Stimulated activated CD4-positive, alpha-beta T cell treated with anti-CD3 and anti-CD28 coated beads, Interleukin-15, amount 100 ng/mL, for 24 hours (primary cell): ENCODE data around the gene BTBD8.
A peak's percentile ranks its signal among the peaks of the same experiment; 100 is the strongest.

Experiments
- DNase-seq: peaks from one replicate; pipeline ENCODE4 v3.0.0-alpha.2; 2020

Gene BTBD8

GRCh38 chr1:92094595-92094994 lies 14.4 kb downstream of the BTBD8 start:
- DNase-seq: no peak

DNA sequence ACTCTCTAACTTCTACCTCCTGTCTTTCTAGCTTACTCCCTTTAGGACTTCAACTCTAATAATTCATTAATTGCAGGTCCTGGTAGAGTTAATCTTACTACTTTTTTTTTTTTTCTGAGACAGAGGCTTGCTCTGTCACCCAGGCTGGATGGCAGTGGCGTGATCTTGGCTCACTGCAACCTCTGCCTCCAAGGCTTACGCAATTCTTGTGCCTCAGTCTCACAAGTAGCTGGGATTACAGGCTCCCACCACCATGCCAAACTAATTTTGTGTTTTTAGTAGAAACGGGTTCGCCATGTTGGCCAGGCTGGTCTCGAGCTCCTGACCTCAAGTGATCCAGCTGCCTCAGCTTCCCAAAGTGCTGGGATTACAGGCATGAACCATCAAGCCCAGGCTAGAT lies 15.7 kb downstream of the BTBD8 start:
- no peak for DNase-seq

DNA sequence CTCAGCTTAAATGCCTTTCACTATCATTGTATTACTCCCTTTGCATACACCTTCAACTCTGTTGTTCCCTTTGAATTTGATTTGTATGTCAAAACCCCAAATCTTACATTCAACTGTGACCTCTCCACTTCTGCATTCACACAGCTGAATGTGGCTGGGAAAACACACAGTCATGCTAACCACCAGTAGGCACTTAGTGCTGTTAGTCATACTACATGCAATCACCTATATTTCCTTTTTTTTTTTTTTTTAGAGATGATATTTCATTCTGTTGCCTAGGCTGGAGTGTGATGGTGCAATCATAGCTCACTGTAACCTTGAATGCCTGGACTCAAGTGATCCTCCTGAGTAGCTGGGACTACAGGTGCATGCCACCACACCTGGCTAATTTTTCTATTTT lies 16.2 kb downstream of the BTBD8 start:
- peak; percentile 11 for DNase-seq

- DNase-seq: no peak
Observed at GRCh38 chr1:92105546-92106081, 25.5 kb downstream of the BTBD8 start.

DNA sequence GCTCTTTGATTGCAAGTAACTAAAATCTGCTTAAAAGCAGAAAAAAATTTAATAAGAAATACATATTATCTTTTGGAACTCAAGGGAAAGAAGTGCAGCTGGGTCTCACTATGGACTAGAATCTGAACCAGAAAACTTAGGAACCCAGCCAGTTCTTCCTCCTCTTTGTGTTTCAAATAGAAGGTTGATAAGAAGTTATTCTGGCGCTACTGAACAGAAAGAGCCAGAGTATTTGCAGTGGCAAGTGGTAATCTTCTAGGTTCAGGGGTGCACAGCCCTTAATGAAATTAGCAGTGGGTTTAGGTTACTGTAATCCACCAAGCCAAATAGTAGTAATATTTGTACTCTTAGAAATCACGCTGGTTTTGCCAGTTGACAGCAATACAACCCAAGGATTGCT lies 28.5 kb downstream of the BTBD8 start:
- DNase-seq: no peak

DNA sequence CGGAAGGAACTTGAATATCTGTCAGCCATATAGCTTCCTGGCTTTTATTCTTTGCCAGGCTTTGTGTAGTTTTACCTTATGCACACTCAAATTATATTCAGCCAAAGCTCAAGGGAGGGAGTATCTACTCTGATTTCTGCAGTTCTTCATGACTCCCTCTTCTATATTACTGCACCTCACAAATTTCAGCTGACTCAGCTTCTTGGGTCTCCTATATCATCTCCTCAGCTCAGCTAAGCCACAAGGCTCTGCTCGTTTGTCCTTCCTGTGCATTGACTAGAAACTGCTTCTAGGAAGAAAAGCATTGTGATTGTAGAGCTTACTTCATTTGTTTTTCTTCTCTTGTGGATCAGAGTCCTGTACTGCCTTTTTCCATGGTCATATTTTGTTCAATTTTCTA lies 37.4 kb downstream of the BTBD8 start:
- DNase-seq: no peak

- DNase-seq: no peak
Observed at GRCh38 chr1:92118826-92119225, 38.7 kb downstream of the BTBD8 start.

DNA sequence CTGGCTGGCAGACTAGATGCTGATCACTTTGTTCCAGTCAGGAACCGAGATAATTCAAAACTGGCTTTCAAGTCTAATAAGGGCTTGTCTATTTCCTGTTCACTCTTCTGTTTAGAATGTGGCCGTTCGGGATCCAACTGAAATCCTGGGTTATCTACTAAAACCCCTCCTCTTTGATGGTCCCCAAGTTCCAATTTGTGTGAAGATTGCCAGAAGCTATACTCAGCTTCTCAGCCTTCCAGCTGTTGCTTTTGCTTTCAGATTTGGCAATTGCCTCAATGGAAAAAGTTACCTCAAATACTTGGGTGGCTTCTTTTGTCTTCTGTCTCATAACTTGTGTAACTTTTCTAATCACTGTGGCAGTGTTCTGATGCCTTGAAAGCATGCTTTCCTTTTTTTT lies 43.7 kb downstream of the BTBD8 start:
- peak; percentile 15 for DNase-seq

DNA sequence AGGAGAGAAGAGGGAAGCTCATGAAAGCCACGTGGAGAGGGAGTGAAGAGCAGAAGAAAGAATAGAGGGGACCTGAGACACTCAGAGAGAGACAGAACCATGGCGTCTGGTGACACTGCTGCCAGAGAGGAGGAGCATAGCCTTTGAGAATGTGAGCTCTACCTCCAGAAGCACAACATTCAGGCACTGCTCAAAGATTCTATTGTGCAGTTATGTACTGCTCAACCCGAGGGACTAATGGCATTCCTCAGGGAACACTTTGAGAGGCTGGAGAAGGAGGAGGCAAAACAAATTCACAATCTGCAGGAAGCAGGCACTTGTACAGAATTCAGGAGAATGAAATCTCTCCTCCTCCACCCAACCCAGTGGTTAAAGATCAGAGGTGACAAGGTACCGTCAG lies 45.1 kb downstream of the BTBD8 start:
- no peak for DNase-seq

DNA sequence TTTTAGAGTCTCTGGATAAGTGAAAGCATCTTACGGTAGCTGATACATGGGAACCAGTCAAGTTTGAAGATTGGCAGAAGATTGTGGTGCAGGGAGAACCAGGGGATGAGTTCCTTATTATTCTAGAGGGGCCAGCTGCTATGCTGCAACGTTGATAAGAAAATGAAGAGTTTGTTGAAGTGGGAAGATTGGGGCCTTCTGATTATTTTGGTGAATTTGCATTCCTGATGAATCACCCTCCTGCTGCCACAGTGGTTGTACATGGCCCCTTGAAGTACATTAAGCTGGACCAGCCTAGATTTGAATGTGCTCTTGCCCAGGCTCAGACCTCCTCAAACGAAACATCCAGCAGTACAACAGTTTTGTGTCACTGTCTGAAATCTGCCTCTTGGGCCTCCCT lies 45.9 kb downstream of the BTBD8 start:
- DNase-seq: no peak

- no peak for DNase-seq
Observed at GRCh38 chr1:92134331-92134730, 54.2 kb downstream of the BTBD8 start.

- DNase-seq: no peak
Observed at GRCh38 chr1:92136341-92136740, 56.2 kb downstream of the BTBD8 start.

- DNase-seq: no peak
Observed at GRCh38 chr1:92154934-92155333, 74.8 kb downstream of the BTBD8 start.

- no peak for DNase-seq
Observed at GRCh38 chr1:92159593-92159992, 79.4 kb downstream of the BTBD8 start.

- DNase-seq: no peak
Observed at GRCh38 chr1:92165389-92165788, 85.2 kb downstream of the BTBD8 start.

DNA sequence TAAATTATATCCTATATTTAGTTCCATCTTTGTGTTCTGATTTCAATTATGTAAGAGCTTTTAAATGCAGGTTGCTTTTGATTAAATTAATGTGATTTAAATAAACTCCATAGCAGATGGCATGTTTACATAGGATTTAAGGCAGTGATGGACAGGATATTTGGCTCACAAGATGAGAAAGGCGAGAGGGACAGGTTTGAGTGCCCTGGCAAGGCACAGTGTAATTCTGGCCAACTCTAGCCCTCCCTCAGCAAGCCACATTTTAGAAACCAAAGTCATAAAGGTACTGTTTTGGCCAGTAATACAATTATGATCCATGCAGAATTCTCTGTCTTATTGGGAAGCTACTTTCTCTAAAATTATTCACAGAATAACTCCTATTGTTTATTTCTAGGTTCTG lies 87.0 kb downstream of the BTBD8 start:
- DNase-seq: no peak

- DNase-seq: no peak
Observed at GRCh38 chr1:92168657-92169056, 88.5 kb downstream of the BTBD8 start.

- DNase-seq: no peak
Observed at GRCh38 chr1:92169214-92170005, 89.3 kb downstream of the BTBD8 start.

DNA sequence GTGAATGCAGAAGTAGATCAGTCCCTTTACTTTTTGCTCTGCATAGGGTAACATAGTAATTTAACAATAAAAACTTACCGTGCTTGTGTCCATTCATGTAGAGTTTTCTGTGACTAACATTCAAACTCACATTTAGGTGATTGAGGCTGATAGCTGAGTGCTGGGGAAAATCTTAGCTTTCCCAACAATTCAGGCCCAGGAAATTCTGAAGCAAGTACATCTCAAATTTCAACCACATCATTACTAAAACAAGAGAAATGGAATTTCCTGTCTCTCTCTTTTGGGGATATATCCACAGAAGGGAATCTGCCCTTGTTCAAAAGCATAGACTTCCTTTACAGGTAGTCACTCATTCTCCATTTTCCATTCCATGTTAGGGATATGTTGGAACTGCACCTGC lies 104.5 kb downstream of the BTBD8 start:
- DNase-seq: no peak

DNA sequence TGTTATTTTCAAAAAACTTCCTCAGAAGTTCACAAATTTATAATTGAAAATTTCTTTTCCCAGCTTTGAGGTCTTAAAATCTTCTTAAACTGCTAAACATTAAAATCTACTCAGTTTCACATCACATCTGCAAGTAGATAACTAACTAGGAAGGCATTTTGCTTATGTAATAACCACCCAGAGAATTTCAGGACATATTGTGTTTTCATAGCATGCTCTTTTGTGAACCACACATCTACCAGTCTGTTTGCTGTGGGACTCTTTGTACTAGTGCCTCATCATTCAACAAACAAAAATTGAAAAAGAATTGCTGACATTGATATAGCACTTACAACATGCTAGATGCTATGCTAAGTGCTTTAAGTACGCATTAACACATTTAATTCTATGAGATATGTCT lies 105.9 kb downstream of the BTBD8 start:
- DNase-seq: no peak

GRCh38 chr1:92188436-92189255 lies 108.5 kb downstream of the BTBD8 start:
- DNase-seq: no peak

DNA sequence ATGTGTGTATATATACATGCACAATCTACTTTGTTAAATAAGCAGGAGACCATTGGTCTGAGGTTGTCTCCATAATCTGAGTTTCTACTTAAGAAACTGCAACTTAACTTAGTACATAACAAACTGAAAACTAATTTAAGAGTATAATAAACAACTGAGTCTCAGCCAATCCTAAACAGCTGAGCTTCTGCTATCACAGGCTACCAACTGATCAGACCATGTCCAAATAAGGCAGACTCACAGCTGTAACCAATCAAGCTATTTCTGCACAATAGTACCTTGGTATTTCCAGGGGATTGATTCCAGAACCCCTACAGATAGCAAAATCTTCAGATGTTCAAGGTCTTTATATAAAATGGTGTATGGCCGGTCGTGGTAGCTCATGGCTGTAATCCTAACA lies 111.6 kb downstream of the BTBD8 start:
- no peak for DNase-seq

- no peak for DNase-seq
Observed at GRCh38 chr1:92192246-92192645, 112.1 kb downstream of the BTBD8 start.

- no peak for DNase-seq
Observed at GRCh38 chr1:92194511-92194910, 114.4 kb downstream of the BTBD8 start.
